HG03571 (cell line): ENCODE results near the gene CBY2.
A peak's percentile ranks its signal among the peaks of the same experiment; 100 is the strongest.
"Not testable (repeated sequence)": the region's sequence is repeated elsewhere in the genome, so short reads cannot be mapped to it uniquely, and the experiment has no call there.

Source experiments
- ATAC-seq: cut with Tn5 transposase; IDR thresholded peaks from one replicate; pipeline ENCODE4 v1.9.1; 2021; ENCODE audit not compliant: unreplicated experiment

The CBY2 gene, protein sequence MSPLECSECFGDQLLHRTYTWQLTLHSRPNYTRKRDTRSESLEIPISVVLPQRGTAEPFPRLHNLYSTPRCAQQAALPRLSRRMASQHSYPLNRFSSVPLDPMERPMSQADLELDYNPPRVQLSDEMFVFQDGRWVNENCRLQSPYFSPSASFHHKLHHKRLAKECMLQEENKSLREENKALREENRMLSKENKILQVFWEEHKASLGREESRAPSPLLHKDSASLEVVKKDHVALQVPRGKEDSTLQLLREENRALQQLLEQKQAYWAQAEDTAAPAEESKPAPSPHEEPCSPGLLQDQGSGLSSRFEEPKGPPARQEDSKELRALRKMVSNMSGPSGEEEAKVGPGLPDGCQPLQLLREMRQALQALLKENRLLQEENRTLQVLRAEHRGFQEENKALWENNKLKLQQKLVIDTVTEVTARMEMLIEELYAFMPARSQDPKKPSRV

DNA sequence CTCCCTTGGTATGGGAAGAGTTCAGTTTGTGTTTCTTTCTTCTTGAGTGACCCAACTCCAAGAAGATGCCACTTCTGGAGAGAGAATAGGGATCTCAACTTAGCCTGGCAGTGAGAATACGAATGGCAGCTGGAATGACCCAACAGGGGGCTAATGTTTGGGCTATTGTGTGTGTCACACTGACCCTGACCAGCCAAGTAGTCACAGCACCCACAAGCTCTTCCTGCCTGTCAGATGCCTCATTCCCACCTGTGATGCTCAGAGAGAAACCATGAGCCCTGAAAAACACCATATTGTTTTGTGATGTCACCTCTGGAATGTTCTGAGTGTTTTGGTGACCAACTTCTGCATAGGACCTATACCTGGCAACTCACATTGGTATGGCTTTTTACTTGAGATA is at the start of gene CBY2:
CBY2 (plus strand) TSS at position 233 of the 400 bp plus-strand sequence; CDS start at position 304, 71 bp downstream.
- no peak for ATAC-seq

DNA sequence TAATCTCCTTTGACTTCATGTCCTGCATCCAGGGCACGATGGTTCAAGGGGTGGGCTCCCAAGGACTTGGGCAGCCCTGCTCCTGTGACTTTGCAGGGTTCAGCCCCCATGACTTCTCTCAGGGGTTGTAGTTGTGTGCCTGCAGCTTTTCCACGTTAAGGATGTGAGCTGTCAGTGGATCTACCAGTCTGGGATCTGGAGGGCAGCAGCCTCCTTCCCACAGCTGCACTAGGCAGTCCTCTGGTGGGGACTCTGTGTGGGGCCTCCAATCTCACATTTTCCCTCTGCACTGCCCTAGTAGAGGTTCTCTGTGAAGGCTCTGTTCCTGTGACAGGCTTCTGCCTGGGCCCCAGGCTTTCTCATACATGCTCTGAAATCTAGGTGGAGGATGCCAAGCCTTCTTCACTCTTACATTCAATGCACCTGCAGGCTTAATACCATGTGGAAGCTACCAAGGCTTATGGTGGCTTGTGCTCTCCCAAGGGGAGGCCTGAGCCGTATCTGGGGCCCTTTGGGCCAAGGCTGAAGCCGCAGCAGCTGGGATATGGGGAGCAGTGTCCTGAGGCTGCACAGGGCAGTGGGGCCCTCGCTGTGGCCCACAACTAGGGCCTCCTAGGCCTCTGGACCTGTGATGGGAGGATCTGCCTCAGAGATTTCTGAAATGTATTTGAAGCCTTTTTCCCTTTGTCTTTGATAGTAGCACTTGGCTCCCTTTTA is 47.3 kb upstream of the CBY2 start:
- ATAC-seq = no peak

DNA sequence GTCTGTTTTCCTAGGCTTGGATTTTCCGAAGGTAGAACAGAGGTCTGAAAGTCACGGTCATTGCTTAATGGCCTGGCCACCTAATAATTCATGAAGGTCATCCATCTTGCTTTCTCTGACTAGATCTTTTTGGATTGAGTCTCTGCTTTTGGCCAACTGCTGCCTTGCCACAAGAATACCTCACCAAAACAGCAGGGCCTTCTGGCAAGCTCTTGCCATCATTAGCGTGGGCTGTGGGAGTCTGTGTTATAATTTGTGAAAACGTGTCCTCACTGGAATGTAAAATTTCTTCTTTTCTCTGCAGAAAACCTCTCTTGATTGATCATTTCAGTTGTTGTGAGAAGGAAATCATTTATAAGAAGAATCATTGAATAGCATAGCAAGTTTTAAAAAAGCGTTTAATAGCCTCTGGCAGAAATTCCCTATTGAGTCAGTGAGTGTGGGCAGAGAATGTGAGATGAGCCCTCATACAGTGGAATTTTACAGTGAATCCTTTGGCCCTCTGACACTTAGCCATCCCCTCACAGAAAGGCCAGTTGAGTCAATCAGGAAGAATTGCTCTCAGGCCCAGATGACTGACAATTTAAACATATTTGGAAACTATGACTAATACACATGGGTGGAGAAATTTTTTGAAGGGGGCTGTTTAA is 43.4 kb upstream of the CBY2 start:
- no peak for ATAC-seq

DNA sequence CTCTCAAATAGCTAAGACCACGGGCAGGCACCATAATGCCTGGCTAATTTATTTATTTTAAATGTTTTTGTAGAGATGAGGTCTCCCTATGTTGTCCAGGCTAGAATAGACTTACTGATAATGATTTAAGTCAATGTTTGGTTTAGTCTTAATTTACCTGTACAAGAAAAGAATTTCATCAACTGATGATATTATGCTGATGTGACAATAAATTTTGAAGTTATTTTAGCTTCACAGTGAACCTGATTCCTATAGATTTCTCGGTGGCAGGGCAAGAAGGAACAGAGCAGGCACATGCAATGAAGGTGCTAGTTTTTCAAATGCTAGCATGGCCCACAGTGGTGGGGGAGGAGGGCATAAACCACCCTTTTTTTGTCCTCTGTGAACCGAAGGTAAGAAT is 42.6 kb upstream of the CBY2 start:
- ATAC-seq = no peak

DNA sequence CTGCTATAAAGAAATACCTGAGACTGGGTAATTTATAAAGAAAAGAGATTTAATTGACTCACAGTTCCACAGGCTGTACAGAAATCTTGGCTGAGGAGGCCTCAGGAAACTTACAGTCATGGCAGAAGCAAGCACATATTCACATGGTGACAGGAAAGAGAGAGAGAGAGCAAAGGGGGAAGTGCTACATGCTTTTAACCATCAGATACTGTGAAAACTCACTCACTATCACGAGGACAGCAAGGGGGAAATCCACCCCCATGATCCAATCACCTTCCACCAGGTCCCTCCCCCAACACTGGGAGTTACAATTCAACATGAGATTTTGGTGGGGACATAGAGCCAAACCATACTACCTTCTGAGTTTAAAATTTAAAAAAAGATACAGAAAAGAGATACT is 41.7 kb upstream of the CBY2 start:
- not testable (repeated sequence) for ATAC-seq

DNA sequence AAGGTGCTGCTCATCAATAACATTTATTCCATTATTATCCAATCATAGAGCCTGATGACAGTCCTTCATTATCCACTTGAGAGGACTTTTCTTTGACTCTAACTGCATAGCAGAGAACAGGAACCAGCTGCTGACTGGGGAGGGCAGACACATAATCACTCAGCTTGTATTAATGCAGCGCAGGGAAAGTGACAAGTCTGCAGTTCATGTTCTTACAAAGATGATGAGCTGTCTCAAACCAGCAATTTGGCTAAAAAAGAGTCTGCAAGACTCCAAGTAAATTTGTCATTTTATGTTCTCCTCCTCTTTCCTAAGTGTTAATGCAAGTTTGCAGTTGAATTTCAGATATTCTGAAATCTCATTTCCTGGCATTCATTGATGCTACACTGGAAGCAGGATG is 40.0 kb upstream of the CBY2 start:
- ATAC-seq = no peak

DNA sequence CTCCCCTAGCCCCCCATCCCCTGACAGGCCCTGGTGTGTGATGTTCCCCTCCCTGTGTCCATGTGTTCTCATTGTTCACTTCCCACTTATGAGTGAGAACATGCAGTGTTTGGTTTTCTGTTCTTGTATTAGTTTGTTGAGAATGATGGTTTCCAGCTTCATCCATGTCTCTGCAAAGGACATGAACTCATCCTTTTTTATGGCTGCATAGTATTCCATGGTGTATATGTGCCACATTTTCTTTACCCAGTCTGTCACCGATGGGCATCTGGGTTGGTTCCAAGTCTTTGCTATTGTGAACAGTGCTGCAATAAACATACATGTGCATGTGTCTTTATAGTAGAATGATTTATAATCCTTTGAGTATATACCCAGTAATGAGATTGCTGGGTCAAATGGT is 39.2 kb upstream of the CBY2 start:
- not testable (repeated sequence) for ATAC-seq

DNA sequence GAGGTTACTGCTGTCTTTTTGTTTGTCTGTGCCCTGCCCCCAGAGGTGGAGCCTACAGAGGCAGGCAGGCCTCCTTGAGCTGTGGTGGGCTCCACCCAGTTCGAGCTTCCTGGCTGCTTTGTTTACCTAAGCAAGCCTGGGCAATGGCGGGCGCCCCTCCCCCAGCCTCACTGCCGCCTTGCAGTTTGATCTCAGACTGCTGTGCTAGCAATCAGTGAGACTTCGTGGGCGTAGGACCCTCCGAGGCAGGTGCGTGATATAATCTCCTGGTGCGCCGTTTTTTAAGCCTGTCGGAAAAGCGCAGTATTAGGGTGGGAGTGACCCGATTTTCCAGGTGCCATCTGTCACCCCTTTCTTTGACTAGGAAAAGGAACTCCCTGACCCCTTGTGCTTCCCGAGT is 32.5 kb upstream of the CBY2 start:
- not testable (repeated sequence) for ATAC-seq

DNA sequence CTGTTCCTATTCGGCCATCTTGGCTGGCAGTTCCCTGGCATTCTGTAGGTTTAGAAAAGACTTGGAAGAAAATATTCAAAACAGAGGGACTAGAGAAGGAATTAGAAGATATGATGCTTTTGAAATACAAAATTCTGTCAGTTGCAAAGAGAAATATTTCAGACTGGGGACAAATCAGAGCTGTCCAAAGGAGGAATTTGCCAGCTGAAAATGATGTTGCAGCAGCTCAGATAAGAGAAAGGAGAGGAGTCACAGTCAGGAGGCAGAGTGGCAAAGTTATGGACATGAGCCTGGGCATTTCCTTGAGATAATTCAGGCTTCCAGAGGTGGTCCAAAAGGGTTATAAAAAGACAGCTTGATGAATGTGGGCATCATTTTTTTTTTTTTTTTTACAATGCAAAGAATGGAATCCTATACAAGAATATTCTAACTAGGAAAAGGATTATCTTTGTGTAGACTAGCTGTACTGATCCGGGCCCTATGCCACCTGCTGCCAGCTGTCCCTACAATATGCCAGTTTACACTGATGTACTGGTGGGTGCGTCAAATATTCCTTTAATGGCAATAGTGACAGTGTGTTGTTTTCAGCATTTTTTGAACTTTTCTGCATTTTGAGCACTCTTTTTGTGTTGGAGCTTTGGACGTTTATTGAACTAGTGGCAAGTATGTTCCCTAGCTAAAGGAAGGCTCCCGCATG is 31.8 kb upstream of the CBY2 start:
- no peak for ATAC-seq

DNA sequence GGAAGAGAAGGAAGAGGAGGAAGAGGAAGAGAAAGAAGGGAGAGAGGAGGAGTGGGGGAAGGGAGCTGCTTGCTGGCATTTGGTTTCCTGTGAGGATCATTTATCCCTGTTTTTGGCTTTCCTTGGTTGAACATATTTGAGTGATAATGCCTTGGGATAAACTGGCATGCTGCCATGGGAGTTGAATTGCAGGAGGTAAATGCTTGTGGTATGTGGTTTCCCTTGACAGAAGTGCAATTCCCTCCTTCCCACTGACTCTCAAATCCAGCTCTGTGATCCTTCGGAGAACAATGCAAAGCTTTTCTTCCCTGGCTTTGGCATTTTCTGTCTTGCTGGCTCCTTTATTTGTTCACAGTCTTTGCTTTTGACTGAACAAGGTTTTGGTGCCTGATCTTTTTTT is 27.2 kb upstream of the CBY2 start:
- ATAC-seq = no peak

DNA sequence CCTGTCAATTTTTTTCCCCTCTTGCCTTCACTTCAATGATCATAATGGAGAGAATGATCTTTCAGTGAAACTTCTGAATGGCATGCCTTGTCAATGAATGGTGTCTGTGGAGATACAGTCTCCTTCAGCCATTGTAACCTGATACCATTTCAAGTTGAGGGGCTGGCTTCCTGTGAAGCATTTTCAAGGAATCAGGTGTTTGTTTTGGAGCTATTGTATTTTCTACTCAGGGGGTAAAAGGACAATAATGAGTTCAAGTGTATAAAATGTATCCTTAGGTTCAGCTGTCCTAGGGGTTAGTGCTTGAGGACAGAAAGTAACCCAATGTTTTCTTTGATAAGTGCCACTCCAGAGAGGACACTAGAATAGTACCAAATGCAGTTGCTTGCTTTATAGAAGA is 23.8 kb upstream of the CBY2 start:
- ATAC-seq = no peak

DNA sequence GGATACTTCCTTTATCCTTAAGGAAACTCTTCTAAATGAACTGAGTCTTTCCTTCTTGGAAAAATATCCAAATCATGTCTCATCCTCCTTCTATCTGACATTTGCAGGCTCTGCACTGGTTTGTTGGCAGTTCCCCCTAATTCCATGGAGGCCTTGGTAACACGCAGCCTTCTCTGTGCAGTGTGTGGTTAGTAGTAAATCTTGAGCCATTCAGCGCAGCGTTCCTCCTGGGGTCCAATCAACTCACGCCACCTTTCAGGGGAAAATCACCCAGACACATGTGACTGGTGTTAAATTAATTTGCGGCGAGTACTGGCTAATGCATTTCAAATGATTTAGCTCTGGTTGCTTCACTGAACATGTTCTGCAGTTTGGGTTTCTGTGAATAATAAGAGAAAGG is 21.0 kb upstream of the CBY2 start:
- no peak for ATAC-seq

DNA sequence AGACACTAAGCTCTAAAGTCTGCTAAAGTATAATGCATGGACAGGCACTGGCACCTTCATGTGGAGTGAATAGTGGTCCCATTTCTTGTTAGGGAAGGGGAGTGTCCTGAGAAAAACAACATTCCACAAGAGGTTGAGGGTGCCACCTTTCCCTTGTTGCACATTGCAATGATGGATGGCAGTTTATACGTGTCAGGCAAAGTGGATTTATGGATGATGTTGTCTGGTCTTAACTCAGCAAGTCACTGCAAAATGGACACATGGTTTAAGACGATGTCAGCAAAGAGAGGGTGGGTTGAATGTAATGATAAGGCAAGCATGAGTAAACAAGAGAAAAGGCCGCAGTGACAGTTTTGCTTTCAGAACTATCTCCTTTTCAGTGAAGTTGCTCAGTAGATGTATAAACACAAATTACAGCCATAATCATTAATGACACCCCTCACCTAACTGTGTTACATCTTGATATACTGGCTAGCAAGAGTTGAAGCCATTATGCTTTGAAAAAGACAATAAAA is 19.6 kb upstream of the CBY2 start:
- ATAC-seq = no peak

DNA sequence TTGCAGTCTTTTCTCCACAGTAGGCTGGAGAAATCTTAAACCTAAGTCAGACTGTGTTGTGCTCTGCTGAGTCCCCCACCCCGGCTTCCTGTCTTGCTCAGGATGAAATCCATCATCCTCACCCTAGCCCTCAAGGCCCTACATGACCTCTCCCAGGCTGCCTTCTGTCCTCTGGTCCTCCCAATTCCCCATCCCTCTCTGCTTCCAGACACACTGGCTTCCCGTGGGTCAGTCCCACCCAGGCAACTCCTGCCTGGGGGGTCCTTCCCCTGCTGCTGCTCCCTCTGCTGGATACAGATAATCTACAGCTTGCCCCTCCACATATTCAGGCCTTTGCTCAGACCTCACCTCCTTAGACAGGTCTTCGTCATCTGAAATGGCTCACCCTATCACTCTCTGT is 18.4 kb upstream of the CBY2 start:
- no peak for ATAC-seq

DNA sequence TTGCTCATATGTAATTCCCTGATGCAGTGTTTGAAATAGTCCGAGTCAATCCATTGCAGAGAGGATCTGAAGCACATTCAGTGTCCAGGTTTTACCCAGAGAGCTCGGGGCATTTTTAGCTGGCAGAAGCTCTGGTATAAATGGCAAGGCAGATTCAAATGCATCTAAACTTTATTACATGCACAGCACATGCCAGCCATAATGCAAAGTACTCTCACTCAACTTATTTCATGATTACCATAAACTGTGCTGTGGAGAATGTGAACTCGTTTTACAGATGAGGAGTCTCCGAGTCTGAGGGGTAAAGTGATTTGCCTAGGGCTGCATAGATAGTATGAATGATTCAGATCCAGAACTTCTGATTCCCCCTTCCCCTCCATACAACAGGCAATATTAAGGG is 13.5 kb upstream of the CBY2 start:
- no peak for ATAC-seq

DNA sequence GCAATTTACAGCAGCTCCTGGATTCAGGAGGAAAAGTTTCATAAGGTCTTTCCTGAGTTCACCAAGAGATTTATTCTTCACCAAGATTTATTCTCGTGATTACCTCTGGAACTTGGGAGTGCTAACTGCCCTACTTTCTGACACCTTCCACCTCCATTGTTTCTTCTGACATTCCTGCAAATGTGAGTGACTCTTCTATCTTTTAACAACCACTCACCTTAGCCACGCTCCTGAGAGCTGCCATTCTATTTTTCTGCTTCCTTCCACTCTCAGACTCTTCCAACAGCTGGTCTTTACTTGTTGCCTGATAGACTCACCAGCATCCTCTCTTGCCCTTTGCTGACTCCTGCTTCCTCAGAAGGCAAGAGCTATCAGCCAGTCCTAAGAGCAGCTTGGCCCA is 11.5 kb upstream of the CBY2 start:
- ATAC-seq = no peak

DNA sequence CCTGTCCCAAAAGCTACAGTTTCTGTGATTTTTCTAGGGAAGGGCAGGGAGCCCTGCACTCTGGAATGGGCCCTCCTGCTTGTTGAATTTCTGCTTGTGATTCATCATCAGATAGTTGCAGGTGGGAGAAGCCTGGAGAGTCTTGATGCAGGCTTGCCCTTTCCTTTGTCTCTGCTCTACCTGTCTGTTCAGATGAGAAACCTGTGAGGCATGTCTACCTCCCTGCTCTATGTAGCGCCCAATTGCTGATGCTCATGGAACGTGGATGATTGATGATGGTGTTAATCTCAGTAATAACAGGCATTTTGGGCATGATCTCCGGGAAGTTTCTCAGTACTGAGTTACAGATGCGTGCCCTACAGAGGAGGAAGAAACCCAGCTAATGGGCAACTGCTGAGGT is 10.9 kb upstream of the CBY2 start:
- no peak for ATAC-seq

DNA sequence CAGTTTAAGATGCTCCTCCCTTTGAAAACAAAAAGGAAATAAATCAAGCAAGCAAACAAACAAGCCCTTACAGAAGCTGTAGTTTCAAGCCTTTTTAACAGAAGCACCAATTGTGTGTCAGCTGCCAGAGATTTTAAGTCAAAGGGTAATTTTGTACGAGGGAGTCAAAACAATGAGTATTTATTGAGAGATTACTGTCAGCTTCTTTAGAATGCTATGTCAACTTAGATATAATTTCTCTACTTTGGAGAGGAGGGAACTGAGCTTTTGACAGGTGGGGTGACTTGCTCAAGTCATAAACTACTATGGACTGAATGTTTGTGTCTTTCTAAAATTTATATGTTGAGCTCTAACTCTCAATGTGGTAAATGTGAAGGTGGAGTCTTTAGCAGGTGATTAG is 10.5 kb upstream of the CBY2 start:
- ATAC-seq = no peak

DNA sequence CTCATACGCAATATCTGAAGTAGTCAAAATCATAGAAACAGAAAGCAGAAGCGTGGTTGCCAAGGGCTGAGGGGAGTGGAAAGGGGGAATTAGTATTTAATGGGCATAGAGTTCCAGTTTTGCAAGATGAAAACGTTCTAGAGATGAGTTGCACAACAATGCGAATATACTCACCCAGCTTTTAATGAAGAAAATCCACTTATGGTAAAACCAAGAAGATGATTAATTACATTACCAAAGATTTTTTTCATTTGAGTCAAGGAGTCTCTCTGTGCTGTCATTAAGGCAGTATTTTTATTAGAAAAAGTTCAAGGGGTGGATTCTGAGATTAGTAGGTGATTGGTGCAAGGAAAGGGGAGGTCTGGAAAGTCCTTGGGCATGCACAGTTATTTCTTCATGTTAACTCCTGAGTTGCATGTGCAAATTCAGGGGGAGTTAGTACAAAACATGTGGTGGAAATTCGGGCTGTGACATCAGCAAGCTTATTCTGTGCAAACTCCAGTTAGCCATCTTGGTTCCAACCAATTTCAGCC is 6.9 kb upstream of the CBY2 start:
- ATAC-seq = peak; percentile 30

DNA sequence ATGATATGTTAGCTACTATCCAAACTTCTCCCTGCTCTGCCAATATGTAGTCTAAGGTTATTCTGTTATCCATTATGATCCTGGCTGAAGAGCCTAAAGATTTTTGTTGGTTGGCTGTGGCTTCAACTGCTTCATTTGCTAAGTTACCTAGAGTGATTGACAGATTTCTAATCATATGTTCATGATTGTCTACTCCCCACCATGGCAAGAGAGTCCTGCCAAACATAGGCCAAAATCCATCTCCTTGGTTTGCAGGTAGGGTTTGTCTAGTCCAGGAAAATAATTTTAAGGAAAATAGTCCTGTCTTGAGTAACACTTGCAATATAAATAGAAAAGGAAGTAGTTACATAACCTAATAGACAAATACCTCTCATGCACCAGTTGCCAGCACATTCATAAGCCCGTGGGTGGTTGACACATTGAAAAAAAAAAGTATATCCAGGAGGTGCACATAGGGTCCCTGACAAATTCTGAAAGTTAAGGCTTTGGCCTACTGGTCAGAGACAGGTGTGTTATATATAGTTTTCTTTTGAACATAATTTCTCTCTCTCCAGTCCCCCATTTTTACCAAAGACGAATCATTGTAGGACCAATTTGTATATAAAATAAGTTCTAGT is 5.4 kb upstream of the CBY2 start:
- ATAC-seq = peak; percentile 50
